T-cell (primary cell): ENCODE measurements around the gene ANKS6. TPM values are rescaled to one million over a fixed set of nuclear protein-coding genes. Genes with fewer than 3 reads are reported as not detected.

Experiments
- ATAC-seq, 4 experiments: fragments of 200-7000 bp in 3 of 4; fragments of 150-1000 bp in 1 of 4; cut with Tn5 transposase; replicated peaks in 1 of 4; 1 replicate in 3 of 4; 2 replicates in 1 of 4; pipeline ENCODE4 v1.10.0; 2021; ENCODE audit warnings: moderate library complexity in 3 of 4, mild to moderate bottlenecking in 2 of 4, moderate number of reproducible peaks in 1 of 4
- CTCF ChIA-PET, 2 donors: fragments of 300-600 bp; sonication (Branson Sonifier 250); formaldehyde crosslinking; loops; one replicate each; lab custom pipeline; 2022; ENCODE audit warnings: antibody characterized with exemption in 2 of 2; lab: Charles Lee
- POLR2A ChIA-PET, 2 donors: fragments of 300-600 bp; sonication (Branson Sonifier 250); formaldehyde crosslinking; loops; one replicate each; lab custom pipeline; 2022; ENCODE audit warnings: antibody characterized with exemption in 2 of 2; lab: Charles Lee
- DNase-seq, 35 experiments: peaks; one replicate each; pipeline versions ENCODE4 v3.0.0 to v3.0.0-alpha.2; 2013 to 2023
- H3K27ac ChIP-seq: one replicate; pipeline ENCODE4 v1.5.1; 2013; ENCODE audit warnings: low read length
- H3K27me3 ChIP-seq, 2 experiments: replicated peaks in 1 of 2; 1 replicate in 1 of 2; 2 replicates in 1 of 2; pipeline versions ENCODE4 v1.6.1 to v1.7.0; 2013; ENCODE audit warnings: low read length in 1 of 2, mixed read lengths in 1 of 2; ENCODE audit not compliant: control insufficient read depth in 2 of 2, insufficient read depth in 2 of 2; ENCODE audit errors: extremely low read depth in 1 of 2
- H3K36me3 ChIP-seq, 2 donors: 1 replicate in 1 of 2; 2 replicates in 1 of 2; pipeline versions ENCODE4 v1.6.1 to v1.7.0; 2013; ENCODE audit warnings: low read length in 1 of 2; ENCODE audit not compliant: control insufficient read depth in 2 of 2, insufficient read depth in 1 of 2; ENCODE audit errors: extremely low read depth in 1 of 2
- H3K4me1 ChIP-seq, 2 experiments: 1 replicate in 1 of 2; 2 replicates in 1 of 2; pipeline versions ENCODE4 v1.6.1 to v1.7.0; 2013; ENCODE audit warnings: low read length in 2 of 2, mixed read lengths in 1 of 2; ENCODE audit not compliant: insufficient read depth in 2 of 2, control insufficient read depth in 1 of 2; ENCODE audit errors: extremely low read depth in 1 of 2
- H3K4me3 ChIP-seq, 2 donors: 1 replicate in 1 of 2; 2 replicates in 1 of 2; pipeline versions ENCODE4 v1.5.1 to v1.7.0; 2013; ENCODE audit warnings: mild to moderate bottlenecking in 2 of 2, low read length in 1 of 2, moderate library complexity in 1 of 2; ENCODE audit not compliant: control insufficient read depth in 1 of 2; ENCODE audit errors: extremely low read depth in 1 of 2
- H3K9me3 ChIP-seq: 2 replicates; pipeline ENCODE4 v1.7.0; 2013
- H3K27ac Mint-ChIP-seq, 2 donors: one replicate each; pipeline ENCODE4 v1.8.0; 2020 to 2021; ENCODE audit warnings: mild to moderate bottlenecking in 2 of 2, mixed read lengths in 2 of 2
- H3K27me3 Mint-ChIP-seq, 2 donors: one replicate each; pipeline ENCODE4 v1.8.0; 2021 to 2022; ENCODE audit warnings: mixed read lengths in 2 of 2
- H3K36me3 Mint-ChIP-seq: one replicate; pipeline ENCODE4 v1.8.0; 2021; ENCODE audit warnings: mixed read lengths
- H3K4me1 Mint-ChIP-seq, 3 donors: one replicate each; pipeline ENCODE4 v1.8.0; 2020 to 2022; ENCODE audit warnings: mixed read lengths in 3 of 3, mild to moderate bottlenecking in 1 of 3
- H3K4me3 Mint-ChIP-seq, 3 donors: one replicate each; pipeline ENCODE4 v1.8.0; 2020 to 2022; ENCODE audit warnings: mild to moderate bottlenecking in 3 of 3, mixed read lengths in 3 of 3, moderate library complexity in 3 of 3
- H3K9me3 Mint-ChIP-seq, 3 donors: one replicate each; pipeline ENCODE4 v1.8.0; 2020 to 2022; ENCODE audit warnings: mixed read lengths in 3 of 3
- WGBS: methylation state at CpG from one replicate; pipeline ENCODE4 v1.1.5; 2013; ENCODE audit warnings: missing lambda C conversion rate; ENCODE audit not compliant: insufficient coverage; 5-methylcytosine and 5-hydroxymethylcytosine counted together
- total RNA-seq, 35 experiments: library from RNA in 6 of 35; stranded (reverse) in 6 of 35; fragments of 120-200 nt in 1 of 35; gene quantifications; one replicate each; pipeline versions ENCODE4 v1.2.1 to v1.2.4 and lab custom pipeline; 2013 to 2026

The ANKS6 gene
- total RNA-seq, 5 donors from 2014 or later (not counting 1 experiment from before 2014, with no cell fraction given), result 11.7 to 19.0 (median 14.1) TPM

DNA sequence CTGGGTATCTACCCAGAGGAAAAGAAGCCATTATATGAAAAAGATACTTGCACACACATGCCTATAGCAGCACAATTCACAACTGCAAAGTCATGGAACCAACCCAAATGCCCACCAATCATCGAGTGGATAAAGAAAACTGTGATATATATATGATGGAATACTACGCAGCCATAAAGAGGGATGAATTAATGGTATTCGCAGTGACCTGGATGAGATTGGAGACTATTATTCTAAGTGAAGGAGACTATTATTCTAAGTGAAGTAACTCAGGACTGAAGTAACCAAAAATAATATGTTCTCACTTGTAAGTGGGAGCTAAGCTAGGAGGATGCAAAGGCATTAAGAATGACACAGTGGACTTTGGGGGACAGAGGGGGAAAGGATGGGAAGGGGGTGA lies 57.6 kb downstream of the ANKS6 start:
- peaks cover 80% of the 10 kb centered on the region for H3K36me3 Mint-ChIP-seq
- ATAC-seq, result no peak
- no peak overlapping the region for H3K4me3 Mint-ChIP-seq
- Histone ChIP-seq H3K9me3 (no peaks in the 10 kb centered on the region), H3K4me1 (no peaks in the 10 kb centered on the region), H3K4me3 (no peak overlapping the region), H3K36me3 (peaks cover 0 to 2% of the 10 kb centered on the region in 2 donors), H3K27ac (no peak overlapping the region), H3K27me3 (no peaks in the 10 kb centered on the region)
- H3K27ac Mint-ChIP-seq, result no peak overlapping the region
- WGBS, result 100% methylated on average over 2 of the region's 3 CpGs
- H3K9me3 Mint-ChIP-seq, result peaks cover 7 to 9% (median 9%) of the 10 kb centered on the region in 3 donors
- no peak for DNase-seq
- H3K4me1 Mint-ChIP-seq, result no peaks in the 10 kb centered on the region
- H3K27me3 Mint-ChIP-seq, result no peaks in the 10 kb centered on the region
- ChIA-PET CTCF (no interaction called here), POLR2A (no interaction called here)

GRCh38 chr9:98736226-98736625 lies 60.1 kb downstream of the ANKS6 start:
- ChIA-PET POLR2A (no interaction called here), CTCF (no interaction called here)
- H3K27me3 ChIP-seq, result no peaks in the 10 kb centered on the region
- no peak overlapping the region for H3K27ac ChIP-seq
- H3K36me3 Mint-ChIP-seq, result peaks cover 66% of the 10 kb centered on the region
- no peak overlapping the region for H3K4me3 Mint-ChIP-seq
- H3K9me3 Mint-ChIP-seq, result peaks cover 7 to 9% (median 9%) of the 10 kb centered on the region in 3 donors
- H3K4me3 ChIP-seq, result no peak overlapping the region
- WGBS, result 90% methylated on average over 7 of the region's 12 CpGs
- no peaks in the 10 kb centered on the region for H3K27me3 Mint-ChIP-seq
- H3K9me3 ChIP-seq, result no peaks in the 10 kb centered on the region
- DNase-seq (no peak), ATAC-seq (no peak)
- H3K4me1 ChIP-seq, result no peaks in the 10 kb centered on the region
- peaks cover 0 to 6% (median 0%) of the 10 kb centered on the region in 3 donors for H3K4me1 Mint-ChIP-seq
- no peak overlapping the region for H3K27ac Mint-ChIP-seq
- peaks cover 0 to 7% of the 10 kb centered on the region in 2 donors for H3K36me3 ChIP-seq

DNA sequence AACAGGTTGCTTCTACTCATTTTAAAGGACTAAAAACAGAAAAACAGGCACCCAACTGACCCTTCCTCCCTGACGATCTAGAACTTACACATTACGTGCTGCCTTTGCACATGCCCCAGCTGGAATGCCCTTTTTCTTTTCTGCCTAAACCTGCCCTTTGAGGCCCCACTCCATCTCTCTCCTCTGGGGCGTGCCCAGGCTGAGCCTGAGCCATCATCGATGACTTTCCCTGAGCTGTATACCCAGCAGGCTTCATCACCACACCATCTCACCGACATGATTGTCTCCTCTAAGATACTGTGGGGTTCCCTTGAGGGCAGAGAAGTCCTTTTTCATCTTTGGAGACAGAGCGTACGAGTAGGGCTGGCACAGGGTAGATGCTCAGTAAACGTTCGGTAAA lies 63.6 kb downstream of the ANKS6 start:
- Mint-ChIP-seq H3K9me3 (peaks cover 0 to 2% (median 0%) of the 10 kb centered on the region in 3 donors), H3K36me3 (peaks cover 42% of the 10 kb centered on the region), H3K27me3 (no peaks in the 10 kb centered on the region), H3K4me3 (no peak overlapping the region), H3K4me1 (peaks cover 0 to 6% (median 0%) of the 10 kb centered on the region in 3 donors), H3K27ac (no peak overlapping the region)
- H3K36me3 ChIP-seq, result peaks cover 0 to 7% of the 10 kb centered on the region in 2 donors
- 84% methylated on average over 9 of the region's 9 CpGs for WGBS
- H3K9me3 ChIP-seq, result no peaks in the 10 kb centered on the region
- CTCF ChIA-PET, result no interaction called here
- POLR2A ChIA-PET, result no interaction called here
- H3K27ac ChIP-seq, result no peak overlapping the region
- peaks cover 0 to 5% of the 10 kb centered on the region in 2 experiments for H3K27me3 ChIP-seq
- DNase-seq (no peak), ATAC-seq (no peak)
- no peak overlapping the region for H3K4me3 ChIP-seq
- no peaks in the 10 kb centered on the region for H3K4me1 ChIP-seq

DNA sequence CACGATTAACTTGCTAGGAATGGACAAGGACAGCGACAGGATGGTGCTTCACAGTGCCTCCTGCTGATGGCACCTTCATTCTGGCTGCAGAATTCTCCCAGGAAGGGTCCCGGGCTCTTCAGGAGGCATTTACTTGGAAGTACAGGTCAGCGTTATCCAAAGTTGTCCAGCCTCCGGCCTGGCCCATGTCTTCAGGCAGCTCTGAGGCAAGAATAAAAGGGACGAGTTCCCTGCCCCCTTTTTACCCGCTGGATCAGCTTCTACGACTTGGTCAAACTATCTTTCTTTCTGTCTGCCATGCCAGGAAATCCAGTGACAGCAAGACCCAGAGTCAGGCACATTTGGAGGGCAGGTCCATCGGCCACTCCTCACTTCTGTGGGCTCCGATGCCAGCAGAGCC lies 64.3 kb downstream of the ANKS6 start:
- POLR2A ChIA-PET, result no interaction called here
- WGBS, result 85% methylated on average over 9 of the region's 10 CpGs
- no peak overlapping the region for H3K4me3 ChIP-seq
- H3K27me3 Mint-ChIP-seq, result peaks cover under 1% of the 10 kb centered on the region in 2 donors
- H3K4me3 Mint-ChIP-seq, result no peak overlapping the region
- no peaks in the 10 kb centered on the region for H3K9me3 Mint-ChIP-seq
- H3K9me3 ChIP-seq, result no peaks in the 10 kb centered on the region
- CTCF ChIA-PET, result no interaction called here
- H3K36me3 Mint-ChIP-seq, result peaks cover 34% of the 10 kb centered on the region
- H3K36me3 ChIP-seq, result peaks cover 0 to 7% of the 10 kb centered on the region in 2 donors
- DNase-seq, result no peak
- H3K4me1 Mint-ChIP-seq, result peaks cover 0 to 6% (median 0%) of the 10 kb centered on the region in 3 donors
- H3K4me1 ChIP-seq, result no peaks in the 10 kb centered on the region
- ATAC-seq, result no peak
- peaks cover 0 to 11% of the 10 kb centered on the region in 2 experiments for H3K27me3 ChIP-seq
- H3K27ac ChIP-seq, result no peak overlapping the region
- no peak overlapping the region for H3K27ac Mint-ChIP-seq

DNA sequence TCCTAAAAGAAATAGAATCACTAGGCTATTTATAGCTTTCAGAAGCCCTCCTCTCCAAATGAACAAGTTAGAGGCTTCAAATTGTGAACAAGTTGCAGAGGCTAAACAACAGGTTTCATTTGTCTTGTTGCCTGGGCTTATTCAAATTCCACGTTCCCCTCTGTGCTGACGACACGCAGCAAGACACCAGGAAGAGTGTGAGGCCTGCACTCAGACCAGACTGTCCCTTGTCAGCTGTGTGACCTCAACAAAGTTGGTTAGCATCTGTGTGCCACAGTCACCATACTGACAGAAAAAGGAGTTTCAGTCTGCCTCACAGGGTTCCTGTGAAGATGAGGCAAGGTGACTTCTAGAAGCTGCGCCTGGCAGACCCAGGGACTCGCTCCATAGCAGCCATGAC lies 65.5 kb downstream of the ANKS6 start:
- Mint-ChIP-seq H3K9me3 (no peaks in the 10 kb centered on the region), H3K36me3 (peaks cover 22% of the 10 kb centered on the region), H3K4me1 (peaks cover 0 to 6% (median 0%) of the 10 kb centered on the region in 3 donors), H3K4me3 (no peak overlapping the region), H3K27me3 (peaks cover 4 to 7% of the 10 kb centered on the region in 2 donors), H3K27ac (no peak overlapping the region)
- no peak overlapping the region for H3K27ac ChIP-seq
- WGBS, result 92% methylated on average over 3 of the region's 5 CpGs
- POLR2A ChIA-PET, result no interaction called here
- no peak overlapping the region for H3K4me3 ChIP-seq
- peaks cover 0 to 11% of the 10 kb centered on the region in 2 experiments for H3K27me3 ChIP-seq
- CTCF ChIA-PET, result no interaction called here
- H3K4me1 ChIP-seq, result peaks cover 0 to 3% of the 10 kb centered on the region in 2 experiments
- ATAC-seq, result no peak
- H3K36me3 ChIP-seq, result peaks cover 0 to 7% of the 10 kb centered on the region in 2 donors
- H3K9me3 ChIP-seq, result no peaks in the 10 kb centered on the region
- DNase-seq, result no peak

DNA sequence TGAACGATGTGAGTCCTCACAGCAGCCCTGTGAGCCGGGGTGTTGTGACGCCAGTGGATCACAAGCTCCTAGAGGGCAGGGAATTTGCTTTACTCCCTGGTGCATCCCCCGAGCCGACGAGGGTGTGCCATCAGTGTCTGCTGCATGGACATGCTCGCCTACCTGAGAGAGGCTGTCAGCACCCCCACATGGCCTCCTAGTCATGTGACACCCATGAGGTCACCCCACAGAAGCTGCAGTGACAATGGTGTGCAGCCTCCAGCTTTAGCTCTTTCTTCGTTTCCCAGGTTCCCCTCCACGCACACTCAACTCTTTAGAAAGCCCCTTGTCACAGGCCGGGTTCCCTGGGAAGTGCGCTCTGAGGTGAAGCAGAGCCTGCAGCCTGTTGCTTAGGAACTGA lies 67.9 kb downstream of the ANKS6 start:
- H3K9me3 ChIP-seq, result no peaks in the 10 kb centered on the region
- DNase-seq (no peak), ATAC-seq (no peak)
- H3K4me3 ChIP-seq, result no peak overlapping the region
- Mint-ChIP-seq H3K27ac (no peak overlapping the region), H3K9me3 (peaks cover 4 to 7% (median 4%) of the 10 kb centered on the region in 3 donors), H3K4me3 (no peak overlapping the region), H3K4me1 (peaks cover 0 to 6% (median 0%) of the 10 kb centered on the region in 3 donors), H3K27me3 (peaks cover 13 to 17% of the 10 kb centered on the region in 2 donors), H3K36me3 (peaks cover 1% of the 10 kb centered on the region)
- WGBS, result 85% methylated on average over 8 of the region's 11 CpGs
- H3K27me3 ChIP-seq, result peaks cover 3 to 19% of the 10 kb centered on the region in 2 experiments
- H3K36me3 ChIP-seq, result peaks cover 0 to 5% of the 10 kb centered on the region in 2 donors
- peaks cover 0 to 3% of the 10 kb centered on the region in 2 experiments for H3K4me1 ChIP-seq
- CTCF ChIA-PET, result no interaction called here
- POLR2A ChIA-PET, result no interaction called here
- H3K27ac ChIP-seq, result no peak overlapping the region
